GM18909 (cell line): ENCODE measurements around the gene NXNL1.
"Not testable (repeated sequence)": the region's sequence is repeated elsewhere in the genome, so short reads cannot be mapped to it uniquely, and the experiment has no call there.

Experiments
- ATAC-seq: cut with Tn5 transposase; IDR thresholded peaks from one replicate; pipeline ENCODE4 v1.9.1; 2021; ENCODE audit warnings: mild to moderate bottlenecking; ENCODE audit not compliant: unreplicated experiment, poor library complexity

Gene NXNL1

DNA sequence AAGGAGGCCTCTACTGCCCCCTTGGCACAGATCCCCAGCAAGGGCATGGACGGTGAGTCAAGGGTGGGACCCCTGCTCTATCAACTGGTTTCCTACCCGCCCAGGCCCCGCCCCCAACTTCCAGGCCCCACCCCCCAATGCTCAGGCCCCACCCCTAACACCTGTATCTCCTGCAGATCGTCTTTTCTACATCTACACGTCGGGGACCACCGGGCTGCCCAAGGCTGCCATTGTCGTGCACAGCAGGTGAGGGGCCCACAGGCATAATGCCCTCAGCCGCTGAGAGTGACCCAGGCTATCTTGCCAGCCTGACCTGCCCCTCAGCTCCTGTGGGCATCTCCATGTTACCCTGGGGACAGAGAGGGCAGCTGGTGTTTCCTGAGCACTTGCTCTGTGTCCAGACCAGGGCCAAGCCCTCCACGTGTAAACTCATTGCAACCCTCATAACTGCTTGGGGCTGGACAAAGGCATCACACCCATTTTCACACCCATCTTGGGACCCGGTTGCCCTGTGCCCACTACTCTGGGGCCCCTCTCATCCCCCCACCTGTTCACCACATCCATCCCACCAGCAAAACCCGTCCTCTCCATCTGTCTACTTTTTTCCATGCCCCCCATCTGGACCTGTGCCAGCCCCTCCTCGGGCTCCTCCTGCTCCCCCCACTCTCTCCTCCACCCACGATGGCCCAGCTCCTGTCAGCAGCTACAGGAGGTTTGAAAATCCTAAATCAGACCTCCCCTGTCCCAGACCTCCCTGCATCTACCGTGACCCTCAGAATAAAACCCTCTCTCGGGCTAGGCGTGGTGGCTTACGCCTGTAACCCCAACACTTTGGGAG lies 26.8 kb upstream of the NXNL1 start:
- no peak for ATAC-seq

DNA sequence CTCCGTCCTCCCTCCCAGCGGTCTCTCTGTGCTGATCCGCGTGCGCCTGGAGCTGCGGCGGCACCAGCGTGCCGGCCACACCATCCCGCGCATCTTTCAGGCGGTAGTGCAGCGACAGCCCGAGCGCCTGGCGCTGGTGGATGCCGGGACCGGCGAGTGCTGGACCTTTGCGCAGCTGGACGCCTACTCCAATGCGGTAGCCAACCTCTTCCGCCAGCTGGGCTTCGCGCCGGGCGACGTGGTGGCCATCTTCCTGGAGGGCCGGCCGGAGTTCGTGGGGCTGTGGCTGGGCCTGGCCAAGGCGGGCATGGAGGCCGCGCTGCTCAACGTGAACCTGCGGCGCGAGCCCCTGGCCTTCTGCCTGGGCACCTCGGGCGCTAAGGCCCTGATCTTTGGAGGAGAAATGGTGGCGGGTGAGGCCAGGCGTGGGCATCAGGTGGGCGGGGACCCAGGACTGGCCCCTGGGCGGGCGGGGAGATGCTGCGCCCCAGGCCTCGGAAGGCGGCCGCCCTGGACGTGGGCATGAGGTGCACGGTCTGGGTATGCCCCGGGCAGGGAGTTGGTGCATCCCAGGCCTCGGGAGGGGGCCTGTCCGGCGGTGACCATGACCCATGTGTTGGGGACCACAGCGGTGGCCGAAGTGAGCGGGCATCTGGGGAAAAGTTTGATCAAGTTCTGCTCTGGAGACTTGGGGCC lies 26.0 kb upstream of the NXNL1 start:
- no peak for ATAC-seq

DNA sequence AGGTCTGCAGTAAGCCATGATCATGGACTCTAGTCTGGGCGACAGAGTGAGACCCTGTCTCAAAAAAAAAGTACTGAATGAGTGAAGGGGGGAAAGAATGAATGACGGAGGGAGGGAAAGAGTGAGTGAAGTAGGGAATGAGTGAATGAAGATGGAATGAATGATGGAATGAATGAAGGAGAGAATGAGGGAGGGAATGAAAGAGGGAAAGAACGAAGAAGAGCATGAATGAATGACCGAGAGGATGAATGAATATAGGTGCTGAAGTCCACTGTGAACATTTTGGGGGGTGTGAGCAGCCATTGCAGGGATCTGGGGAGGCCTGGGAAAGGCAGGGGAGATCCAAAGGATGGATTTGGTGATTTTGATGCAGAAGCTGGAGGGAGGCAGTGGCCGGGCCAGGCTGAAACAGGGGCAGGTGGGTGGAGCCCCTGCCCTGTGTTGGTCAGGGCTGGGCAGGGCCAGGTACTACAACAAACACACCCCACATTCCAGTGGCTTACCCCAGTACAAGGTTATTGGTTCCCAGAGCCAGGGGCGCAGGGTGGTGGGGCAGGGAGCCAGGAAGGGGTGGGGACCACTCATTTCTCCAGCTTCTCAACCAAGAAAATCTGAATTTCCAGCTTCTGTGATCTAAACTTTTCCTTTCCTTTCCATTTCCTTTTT lies 23.9 kb upstream of the NXNL1 start:
- ATAC-seq: no peak

GRCh38 chr19:17483605-17484002 lies 22.9 kb upstream of the NXNL1 start:
- no peak for ATAC-seq

DNA sequence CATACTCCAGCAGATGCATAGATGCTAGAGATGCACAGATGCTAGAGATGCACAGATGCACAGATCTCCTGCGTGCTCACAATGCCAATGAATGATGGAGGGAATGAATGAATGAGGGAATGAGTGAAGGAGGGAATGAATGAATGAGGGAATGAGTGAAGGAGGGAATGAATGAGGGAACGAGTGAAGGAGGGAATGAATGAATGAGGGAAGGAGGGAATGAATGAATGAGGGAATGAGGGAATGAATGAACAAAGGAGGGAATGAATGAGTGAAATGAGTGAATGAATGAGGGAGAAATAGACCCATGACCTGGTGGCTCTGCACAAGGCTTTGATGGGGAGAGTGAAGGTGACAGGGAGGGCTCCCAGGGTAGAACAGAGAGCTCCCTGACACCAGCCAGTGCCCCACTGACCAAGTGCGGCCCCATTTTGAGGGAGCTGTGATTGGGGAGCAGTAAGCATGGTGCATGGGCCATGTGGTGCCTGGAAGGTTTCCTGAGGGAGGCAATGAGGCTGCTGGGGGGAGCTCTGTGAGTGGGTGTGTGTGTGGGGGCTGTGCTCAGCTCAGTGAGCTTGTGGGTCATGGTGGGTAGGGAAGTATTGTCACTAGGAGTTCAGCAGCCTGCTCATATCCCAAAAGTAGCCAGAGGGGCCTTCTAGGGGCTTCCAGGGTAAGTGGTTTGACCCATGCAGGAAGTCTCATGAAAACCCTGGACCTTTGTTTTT lies 22.3 kb upstream of the NXNL1 start:
- ATAC-seq: no peak

- no peak for ATAC-seq
Observed at GRCh38 chr19:17481986-17482385, 21.3 kb upstream of the NXNL1 start.

GRCh38 chr19:17479325-17479791 lies 18.6 kb upstream of the NXNL1 start:
- no peak for ATAC-seq

- ATAC-seq: no peak
Observed at GRCh38 chr19:17475541-17476115, 14.9 kb upstream of the NXNL1 start.

GRCh38 chr19:17475011-17475540 lies 14.3 kb upstream of the NXNL1 start:
- not testable (repeated sequence) for ATAC-seq

DNA sequence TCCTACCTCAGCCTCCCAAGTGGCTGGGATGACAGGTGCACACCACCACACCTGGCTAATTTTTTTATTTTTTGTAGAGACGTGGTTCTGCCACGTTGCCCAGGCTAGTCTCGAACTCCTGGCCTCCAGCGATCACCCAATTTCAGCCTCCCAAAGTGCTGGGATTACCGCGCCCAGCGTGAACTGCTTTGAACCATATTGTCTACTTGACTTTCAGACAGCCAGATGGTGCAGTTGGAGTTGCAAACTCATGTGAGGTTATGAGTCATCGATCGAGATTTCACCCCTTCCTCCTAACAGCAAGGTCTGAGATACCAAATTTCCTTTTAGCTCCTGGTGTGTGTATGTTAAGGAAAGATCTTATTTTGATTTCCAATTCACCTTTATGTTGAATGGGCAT lies 12.3 kb upstream of the NXNL1 start:
- no peak for ATAC-seq

GRCh38 chr19:17471410-17472125 lies 10.8 kb upstream of the NXNL1 start:
- no peak for ATAC-seq

GRCh38 chr19:17470068-17470841 lies 9.5 kb upstream of the NXNL1 start, which contains the start of gene SLC27A1:
SLC27A1 (plus strand) TSS chr19:17470524; CDS start chr19:17470541, 17 bp downstream.
- ATAC-seq: peak; percentile 84

DNA sequence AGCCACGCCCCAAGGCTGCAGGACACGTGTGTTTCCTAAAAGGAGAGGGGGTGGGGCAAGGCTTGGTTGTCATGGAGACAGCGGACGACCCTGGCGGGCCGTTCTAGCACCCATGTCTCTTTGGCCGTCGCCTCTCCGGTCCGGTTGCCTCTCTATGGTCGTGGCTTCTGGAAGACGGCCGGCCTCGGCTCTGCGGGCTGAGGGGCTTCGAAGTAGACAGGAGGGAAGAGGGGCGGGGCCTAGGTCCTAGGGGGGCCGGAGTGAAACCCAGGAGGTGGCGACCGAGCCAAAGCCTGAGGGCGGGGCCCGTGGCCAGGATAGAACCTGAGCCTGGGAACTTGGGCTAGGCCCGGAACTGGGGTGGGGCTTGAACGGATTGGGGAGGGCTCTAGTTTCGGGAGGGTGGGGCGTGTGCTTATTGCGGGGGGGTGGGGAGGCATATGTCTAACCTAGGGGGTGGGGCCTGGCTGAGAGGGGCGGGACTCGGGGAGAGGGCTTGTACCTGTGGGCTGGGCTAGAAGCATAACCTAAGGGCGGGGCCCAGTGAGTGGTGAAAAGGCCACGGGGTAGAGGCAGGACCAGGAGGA lies 8.8 kb upstream of the NXNL1 start:
- peak; percentile 56 for ATAC-seq

GRCh38 chr19:17469092-17469480 lies 8.4 kb upstream of the NXNL1 start:
- ATAC-seq: no peak

DNA sequence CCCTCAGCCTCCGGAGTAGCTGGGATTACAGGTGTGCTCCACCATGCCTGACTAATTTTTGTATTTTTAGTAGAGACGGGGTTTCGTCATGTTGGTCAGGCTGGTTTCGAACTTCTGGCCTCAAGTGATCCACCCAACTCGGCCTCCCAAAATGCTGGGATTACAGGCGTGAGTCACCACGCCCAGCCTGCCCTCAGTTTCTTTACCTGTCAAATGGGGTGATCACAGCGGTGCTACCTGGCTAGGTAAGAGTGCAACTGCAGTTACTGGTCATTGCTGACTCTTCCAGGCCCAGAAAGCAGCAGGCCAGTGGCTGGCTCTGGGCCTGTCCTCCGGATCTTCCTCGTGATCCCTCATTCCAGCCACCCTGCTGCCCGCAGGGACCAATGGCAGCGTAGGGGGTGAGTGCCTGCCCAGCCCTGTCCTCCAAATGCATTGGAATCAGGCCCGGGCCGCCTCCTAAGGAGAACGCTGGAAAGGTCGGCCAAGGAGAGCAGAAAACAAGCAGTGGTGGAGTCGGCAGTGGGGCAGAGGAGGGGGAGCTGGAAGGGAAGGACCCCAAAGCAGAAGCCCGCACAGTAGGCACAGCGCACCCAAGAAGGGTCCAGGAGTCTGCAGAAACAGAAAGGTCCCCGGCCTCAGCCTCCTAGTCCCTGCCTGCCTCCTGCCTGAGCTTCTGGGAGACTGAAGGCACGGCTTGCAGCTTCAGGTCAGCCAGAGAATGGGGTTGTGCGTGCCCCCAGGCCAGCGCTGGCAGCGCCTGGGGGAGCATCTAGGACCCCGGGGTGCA lies 7.8 kb upstream of the NXNL1 start:
- ATAC-seq: no peak

- no peak for ATAC-seq
Observed at GRCh38 chr19:17467471-17468301, 7.0 kb upstream of the NXNL1 start.
